ENCODE measurements around the gene AGAP1.

Gene AGAP1

DNA sequence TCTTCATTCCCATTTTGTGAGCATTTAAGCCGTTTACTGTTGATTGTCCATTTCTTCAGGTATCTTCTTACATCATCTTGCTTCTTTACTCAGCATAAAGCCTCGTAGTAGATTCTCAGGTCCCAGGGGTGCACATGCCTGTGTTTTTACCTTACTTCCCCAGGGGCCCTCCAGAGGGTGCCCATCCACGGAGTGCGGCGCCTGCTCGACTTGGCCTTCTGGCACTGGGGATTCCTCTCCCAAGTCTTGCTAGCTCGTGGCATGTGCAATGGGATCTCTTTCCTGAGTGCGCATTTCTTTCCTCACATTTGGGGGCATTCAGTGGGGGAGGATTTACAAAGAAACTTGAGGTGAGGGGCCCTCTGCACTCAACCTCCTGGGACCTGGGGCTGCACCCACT is 148.1 kb downstream of the AGAP1 start:
- no peak for DNase-seq

DNA sequence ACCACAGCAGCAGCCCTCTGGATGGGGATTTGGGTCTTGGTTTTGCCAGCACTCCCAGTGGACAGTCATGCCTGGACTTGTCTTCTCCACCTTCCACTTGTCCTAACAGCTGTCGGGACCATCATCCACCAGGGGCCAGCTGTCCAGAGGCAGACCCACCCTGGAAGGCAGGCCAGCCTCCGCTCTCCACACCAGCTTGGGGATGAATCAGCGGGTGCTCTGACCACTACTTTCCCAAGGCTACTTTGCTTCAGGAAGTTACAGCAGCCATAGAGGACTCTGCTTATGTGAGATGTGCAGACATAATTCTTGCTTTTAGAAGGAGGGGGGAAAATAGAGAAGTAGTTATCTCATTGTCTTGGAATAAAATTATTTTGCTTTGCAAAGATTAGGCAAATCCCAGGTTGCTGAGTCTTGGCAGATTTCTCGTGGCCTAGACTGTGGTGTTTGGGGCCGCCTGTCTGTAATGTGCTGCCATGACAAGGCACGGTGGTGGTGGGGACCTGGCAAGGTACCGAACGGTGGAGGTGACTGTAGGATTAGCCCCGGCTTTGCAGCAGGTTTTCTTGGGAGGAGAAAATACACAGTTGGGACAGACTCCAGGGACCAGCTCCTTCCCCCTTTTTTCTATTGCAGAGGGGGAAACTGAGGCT is 148.7 kb downstream of the AGAP1 start:
- DNase-seq, result no peak

DNA sequence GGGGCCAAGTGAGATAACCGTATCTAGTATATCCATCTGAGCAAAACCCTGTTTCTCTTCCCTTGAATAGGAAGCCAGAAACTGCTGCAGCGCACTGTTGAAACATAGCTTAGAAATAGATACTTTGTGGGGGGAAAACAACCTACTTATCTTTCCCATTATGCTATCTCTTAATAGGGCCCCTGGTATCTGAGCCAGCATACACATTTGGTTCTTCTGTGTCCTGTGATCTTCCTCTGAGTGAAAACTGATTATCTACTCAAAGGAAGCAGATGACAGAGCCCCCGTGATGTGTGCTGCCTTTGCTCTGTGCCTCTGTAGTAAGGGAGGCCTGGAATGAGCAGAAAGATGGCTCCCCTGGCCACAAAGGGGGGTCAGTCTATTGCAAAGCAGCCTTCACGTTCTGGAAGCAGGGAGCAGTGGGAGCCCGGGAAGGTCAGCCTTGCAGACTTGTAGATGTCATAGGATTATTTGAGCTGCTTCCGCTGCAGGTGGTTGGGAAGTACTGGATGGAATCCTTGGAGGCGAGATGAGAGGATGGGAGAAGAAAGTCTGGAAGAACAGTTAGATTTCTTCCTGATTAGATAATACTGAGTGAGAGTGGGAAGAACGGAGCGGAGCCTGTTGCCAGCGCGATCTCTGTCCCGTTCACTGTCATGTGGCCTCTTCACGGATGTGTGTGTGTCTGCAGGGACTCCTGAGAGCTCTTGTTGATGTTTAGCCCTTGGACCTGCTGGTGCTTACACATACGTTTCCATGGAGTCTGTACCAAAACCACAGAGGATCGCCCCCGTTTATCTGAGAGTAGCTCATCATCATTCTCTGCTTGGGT is 150.1 kb downstream of the AGAP1 start:
- no peak for DNase-seq

DNA sequence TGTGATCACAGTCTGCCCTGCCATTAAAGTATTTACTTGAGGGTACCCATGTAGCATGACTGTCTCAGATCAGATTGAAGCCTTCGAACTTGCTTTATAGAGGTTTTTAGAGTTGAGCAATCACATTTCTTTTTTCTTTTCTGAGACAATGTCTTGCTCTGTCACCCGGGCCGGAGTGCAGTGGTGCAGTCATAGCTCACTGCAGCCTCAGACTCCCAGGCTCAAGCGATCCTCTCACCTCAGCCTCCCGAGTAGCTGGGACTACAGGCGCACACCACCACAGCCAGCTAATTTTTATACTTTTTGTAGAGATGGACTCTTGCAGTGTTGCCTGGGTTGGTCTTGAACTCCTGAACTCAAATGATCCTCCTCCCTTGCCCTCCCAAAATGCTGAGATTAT is 153.4 kb downstream of the AGAP1 start:
- no peak for DNase-seq

DNA sequence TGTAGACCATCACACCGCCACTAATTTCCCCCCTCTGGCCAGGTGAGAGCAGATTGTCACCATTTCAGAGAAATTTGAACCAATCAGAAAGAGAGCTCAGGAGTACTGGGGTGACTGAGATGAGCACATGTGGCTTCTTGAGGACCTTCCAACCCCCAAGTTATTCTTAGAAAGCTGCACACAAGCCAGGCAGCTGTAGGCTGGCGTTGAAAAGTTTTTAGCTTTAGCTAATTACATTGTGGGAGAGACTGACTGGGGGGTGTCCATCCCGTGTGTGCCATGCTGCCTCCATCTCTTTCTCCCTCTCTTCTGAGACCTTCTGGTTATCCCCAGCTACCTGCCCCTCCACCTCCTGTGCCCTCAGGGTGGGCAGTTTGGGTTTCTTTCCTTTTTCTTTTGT is 154.0 kb downstream of the AGAP1 start:
- DNase-seq, result no peak

DNA sequence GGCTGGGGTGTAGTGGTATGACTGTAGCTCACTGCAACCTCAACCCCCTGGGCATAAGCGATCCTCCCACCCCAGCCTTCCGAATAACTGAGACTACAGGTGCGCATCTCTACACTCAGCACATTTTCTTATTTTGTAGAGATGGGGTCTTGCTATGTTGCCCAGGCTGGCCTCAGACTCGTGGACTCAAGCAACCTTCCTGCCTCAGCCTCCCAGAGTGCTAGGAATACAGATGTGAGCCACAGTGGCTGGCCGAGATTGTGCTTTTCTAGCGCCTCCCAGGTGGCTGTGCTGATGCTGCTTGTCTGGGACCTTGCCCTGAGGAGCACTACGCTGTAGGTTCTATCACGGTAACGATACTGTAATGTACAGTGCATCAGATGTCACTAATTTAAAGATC is 155.6 kb downstream of the AGAP1 start:
- no peak for DNase-seq

DNA sequence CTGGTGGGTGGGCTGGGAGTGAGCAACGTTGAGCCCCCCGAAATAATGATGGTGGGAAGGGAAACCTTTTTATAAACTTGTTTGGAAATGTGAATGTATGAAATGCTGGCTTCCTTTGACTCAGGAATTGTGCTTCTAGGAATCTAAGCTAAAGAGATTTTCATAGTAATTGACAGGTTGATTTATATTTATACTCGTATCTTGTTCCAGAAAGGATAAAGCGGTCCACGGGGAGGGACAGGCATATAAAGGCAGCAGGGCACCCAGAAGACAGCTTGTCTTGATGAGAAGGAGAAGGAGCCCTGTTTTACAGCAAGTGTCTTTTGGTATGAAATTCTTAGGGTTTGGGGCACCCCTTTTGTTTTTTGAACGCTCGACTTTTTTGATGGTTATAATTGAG is 157.8 kb downstream of the AGAP1 start:
- DNase-seq, result no peak

DNA sequence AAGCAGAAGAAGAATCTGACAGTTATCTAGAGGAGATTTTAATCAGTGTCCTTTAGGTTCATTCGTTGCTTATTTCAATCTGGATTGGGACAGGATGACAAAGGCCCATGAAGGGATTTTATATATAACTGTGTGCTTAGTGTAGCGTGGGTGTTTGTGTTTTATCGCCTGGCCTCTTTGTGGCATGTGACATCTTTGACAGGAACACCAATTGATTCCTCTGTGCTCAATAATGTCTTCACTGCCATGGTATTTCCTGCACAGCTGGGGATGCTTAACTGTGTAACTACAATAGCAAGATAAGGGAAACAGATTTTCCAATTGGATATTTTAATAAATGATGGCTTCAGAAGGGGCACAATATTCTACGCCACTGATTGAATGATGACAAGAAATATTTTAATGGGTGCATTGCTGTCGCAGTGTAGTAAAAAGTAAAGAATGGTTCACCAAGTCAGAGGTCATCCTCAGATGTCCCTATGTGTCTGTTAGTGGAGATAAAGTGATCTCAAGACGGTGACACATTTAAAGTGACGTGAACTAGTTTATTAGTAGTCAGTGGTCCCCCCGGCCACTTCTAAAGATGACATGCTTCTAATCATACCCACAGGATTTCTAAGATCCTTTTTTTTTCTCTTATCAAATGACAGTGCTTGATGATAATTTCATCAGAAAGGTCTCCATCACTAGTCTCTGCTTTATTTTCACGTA is 160.4 kb downstream of the AGAP1 start:
- DNase-seq, result no peak

DNA sequence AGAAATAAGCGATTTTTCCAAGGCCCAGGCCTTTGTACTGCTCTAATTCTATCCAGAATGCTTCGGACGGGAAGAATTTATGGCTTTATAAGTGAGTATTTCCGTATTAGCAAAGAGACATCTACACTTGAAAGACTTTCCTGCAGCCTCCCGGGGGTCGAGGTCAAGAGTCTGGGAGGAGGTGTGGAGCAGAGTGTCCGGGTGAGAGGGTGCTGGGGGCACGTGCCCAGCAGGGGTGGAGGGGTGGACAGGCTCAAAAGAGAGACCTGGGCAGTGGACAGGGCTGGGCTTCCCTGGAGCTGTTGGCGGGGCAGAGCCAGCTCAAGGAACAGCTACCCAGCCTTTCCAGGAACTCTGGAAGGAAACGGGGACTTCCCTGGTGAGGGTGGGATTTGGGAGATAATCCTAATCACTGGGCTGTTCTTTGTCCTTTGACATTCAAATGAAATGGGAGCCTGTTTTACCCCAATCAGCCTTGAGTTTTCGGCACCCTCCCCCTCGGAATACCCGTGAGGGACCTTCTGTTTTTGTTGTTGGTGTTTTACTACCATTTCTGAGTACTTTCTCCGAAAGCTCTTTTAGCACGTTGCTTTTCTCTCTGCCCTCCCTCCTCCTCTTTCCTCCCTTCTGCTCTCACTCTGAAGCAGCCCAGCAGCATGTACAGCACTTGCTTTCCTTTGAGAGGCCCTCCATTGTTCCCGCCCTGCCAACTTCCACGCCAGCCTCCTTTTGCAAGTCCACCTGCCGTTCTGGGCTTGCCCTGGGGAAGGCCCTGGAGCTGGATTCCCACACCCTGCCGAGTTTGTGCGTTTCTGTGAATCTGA is 164.7 kb downstream of the AGAP1 start:
- no peak for DNase-seq

DNA sequence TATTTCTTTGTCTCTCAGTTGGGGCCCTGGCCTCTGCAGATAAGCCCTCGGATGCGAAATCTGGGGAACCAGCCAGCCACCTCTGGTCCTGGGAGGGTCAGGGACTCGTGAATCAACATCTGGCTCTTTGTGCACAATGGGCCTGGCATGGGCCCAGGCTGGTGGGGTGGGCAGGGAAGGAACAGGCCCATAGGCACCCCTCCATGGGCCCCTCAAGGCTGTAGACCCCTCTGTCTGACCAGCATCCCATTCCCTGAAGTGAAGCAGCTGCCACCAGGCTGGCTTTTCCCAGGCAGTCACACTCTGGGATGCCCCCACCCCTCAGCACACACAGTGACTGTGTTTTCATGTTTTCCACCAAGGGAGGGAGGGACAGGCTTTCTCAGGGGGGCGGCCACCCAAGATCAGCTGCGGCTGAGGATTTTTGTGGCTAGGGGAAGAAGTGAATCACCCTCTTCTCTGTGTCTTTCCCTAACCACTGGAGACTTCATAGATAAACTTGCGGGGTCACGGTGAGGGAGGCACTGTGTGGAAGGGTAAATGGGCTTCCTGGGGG is 166.0 kb downstream of the AGAP1 start:
- DNase-seq, result no peak

DNA sequence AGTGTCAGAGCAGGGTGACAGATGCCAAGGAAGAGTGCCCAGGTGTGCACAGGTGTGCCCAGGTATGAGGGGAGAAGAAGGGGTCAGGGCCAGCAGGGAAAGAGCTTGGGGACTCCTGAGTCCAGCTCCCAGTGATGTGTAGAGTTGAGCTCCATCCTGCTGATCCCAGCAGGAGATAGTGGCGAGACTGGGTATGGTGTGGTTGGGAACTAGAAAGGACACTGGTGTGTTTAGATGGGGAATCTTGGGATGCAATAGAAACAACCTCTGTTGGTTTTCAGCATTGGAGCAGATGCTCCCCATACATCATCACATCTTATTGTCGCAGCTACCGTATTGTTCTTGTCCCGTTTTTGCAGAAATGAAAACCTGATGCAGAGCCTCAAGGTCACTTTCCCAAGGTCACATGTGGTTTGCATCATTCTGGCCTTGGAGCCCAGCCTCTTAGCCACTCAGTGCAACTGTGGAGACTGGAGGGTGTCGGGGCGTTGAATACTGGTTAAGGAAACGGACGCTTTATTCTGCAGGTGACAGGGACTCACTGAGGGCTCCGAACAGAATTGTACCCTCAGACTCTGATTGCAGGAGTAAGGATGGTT is 166.7 kb downstream of the AGAP1 start:
- no peak for DNase-seq

DNA sequence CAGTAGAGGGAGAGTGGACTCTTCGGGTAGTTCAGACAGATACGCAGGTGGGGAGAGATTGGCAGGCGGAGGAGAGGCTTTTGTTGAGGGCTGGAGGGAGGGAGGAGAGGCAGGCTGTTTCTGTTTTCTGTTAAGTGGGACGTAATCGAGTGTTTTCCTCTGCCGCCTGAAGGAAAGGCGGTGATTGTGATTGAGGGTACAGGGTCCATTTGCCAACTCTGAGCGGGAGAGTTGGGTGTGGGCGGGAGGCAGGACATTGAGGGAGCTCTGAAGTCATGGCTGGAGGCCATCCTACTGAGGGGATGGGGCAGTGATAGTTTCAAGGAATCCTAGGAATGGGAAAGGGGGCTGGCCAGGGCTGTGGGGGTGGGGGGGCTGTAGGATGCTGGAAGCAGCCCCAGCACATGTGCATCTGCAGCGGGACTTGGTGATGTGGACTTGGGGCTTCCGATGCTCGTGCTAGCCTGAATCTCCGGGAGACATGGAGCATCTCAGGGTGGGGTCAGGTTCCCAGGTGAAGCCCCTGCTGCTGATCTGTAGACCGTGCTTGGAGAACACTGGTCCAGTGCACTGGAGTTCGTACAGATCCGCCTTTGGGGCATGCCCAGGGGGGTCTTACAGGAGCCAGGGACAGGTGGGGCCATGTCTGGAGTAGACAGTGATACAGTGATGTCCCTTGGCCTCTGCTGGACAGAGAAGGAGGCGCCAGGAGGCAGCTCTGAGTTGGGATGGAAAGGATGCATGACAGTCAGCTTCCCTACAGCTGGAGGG is 167.5 kb downstream of the AGAP1 start:
- DNase-seq, result no peak

DNA sequence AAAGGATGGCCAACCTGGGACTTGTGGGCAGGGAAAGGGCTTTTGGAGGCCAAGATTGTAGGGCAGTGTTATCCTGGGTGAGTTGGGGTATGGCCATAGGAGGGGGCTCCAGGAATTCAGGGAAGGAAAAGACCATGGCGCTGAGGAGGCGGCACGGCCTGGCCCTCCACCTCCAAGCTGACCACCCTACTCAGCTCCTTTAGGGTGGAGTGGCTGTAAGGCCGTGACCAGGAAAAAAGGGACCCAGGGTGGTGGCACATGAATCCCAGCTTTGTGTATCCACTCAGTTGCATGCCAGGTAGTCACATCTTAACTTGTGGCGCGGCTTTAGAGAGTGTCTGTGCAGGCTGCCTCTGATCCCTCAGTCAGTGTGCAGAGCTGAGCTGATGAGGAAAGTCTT is 168.1 kb downstream of the AGAP1 start:
- DNase-seq, result no peak

DNA sequence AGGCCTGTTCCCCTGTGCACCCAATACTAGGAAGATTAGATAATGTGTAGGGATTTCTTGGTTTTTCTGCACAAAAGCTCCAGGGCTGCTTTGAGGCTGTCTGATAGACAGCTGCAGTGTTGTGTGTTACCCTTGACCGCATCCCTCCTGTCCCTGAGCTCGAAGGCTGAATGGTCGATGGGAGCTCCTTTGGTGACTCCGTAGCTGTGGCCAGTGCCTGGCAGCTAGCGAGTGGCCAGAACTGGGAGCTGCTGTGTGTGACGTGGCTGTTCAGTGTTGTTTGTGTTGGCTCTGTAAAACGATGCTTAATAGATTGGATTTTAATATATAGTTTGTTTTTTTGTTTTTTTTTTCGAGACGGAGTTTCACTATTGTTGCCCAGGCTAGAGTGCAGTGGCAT is 170.0 kb downstream of the AGAP1 start:
- DNase-seq, result no peak

DNA sequence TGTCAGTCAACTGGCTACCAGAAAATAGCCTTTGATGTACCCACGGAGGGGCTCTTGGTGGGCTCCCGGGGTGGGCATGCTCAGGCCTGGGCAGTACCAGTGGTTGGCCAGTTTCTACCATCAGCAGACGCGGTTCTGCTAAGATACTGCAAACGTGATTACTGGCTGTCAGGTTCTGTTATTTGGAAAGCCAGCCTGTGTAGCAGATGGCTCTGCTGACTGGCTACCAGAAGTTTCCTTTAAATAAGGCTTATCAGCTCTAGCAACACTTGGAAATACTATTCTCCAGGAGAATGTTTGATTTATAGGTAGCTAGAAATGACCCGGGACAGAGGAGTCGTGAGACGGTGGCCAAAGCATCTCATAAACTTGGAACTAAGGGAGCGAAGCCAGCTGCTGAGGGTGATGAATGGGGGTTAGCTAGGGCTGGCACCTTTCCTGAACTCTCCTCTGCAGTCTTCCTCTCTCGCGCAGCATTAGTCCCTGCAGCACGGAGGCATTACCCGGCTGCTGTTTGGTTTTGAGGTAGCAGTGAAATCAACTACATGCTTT is 171.9 kb downstream of the AGAP1 start:
- DNase-seq, result no peak

DNA sequence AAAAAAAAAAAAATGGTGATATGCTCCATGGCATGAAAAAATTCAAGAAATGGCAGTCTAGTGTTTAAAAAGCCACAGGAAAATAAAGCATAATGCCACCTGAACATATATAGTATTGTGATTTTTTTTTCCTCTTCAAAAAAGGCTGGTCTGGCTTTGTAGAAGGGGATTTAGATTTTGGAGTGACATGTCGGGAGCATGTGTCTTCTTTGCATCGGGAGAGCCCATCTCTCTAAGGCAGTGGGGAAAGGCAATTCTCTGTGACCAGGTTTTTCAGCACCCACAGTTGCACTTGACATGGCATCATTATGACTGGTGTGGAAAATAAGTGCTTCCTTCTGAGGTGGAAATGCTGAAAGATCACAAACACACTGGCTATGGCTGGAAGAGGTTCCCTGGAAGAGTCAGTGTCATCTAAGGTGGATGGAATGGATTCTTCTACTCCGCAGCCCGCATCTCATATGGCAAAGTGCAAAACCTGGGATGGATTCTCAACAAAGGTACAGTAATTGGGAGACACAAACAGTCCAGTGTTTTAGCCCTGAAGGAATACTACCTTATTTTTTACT is 172.5 kb downstream of the AGAP1 start:
- no peak for DNase-seq

DNA sequence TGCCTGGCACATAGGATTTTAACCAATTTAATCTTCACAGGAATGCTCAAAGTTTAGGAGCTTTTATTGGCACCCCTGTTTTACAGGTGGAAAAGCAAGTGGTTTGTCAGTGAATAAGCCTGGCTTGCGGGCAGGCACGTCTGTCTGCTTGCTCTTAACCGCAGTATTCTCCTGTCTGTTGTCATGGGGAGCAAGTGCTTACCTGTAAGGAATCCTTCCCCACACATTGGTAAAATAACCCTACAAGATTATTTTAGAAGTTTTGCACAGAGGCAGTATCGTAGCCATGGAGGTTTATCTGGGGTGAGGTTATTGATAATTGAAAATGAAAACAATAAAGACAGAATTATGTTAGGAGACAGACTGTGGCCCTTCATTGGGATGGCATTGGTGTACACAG is 174.9 kb downstream of the AGAP1 start:
- no peak for DNase-seq

DNA sequence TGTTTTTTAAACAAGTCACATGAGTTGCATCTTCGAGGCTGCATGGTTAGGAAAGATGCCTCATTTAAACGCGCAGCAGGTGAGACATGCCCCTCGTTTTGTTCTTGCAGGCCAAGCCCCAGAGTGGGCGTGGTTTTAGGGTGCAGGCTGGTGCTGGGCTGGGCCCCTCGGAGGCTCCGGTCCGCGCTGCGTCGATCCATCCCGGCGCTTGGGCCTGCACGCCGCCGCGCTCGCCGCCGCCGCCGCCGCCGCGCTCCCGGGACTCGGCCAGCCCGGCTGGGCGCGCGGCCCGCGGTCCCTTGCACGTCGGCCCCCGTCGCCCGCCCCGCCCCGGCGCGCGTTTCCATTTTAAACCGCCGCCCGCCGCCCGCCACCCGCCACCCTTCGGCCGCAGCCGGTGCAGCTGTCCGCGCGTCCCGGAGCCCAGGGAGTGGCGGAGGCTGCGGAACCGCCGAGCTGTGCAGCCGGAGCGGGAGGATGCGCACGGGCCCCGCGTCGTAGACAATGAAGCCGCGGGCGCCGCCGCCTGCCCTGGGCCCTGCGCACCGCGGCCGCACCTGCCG is 175.5 kb downstream of the AGAP1 start:
- DNase-seq, result peak; percentile 72

DNA sequence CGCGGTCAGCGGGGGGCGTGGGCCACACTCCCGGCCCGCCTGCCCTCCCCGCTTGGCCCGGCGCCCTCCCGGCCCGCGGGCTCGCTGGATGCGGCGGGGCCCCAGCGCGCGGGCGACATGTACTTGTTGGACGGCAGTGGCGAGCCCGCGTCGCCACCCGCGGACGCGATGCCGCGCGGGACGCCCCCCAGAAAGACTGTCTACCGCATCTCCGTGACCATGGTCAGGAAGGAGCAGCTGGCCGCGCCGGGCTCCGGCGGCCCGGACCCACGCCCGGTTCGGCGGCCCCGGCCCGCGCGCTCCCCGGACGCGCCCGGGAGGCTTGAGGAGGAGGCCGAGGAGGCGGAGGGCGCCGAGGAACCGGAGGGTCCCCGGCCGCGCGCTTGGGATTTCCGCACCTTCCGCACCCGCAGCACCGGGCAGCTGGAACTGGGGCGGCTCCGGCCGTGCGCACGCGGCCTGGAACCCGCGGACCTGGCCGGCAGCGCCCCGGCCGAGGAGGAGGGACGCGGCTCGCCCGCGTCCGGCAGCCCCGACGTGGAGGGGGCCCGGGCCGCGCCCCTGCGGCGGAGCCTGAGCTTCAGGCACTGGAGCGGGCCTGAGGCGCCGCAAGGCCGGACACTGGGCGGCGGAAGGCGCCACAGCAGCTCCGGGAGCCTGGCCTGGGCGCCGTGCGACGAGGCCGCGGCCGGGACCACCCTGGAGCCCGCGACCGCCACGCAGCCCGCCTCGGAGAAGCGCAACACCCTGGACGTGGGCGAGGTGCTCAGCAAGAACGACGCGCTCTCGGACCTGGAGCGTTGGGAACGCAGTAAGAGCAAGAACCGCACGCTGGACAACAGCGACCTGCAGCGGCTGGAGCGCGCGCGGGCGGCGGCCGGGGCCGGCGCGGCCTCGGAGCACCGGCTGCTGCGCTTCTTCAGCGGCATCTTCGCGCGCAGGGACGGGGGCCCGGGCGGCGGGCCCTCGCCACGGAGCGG is 176.4 kb downstream of the AGAP1 start:
- DNase-seq, result no peak

Measured in activated effector memory CD4-positive, alpha-beta T cell treated with anti-CD3 and anti-CD28 coated beads, Interleukin-2, amount 50 U/mL, for 16 hours (primary cell).